Astrocyte of the cerebellum (primary cell): ENCODE measurements around the gene SERPINE1.
"Not testable (repeated sequence)": the region's sequence is repeated elsewhere in the genome, so short reads cannot be mapped to it uniquely, and the experiment has no call there.

Experiments
- DNase-seq: peaks from one replicate; pipeline ENCODE4 v3.0.0-alpha.2; 2011; ENCODE audit warnings: low read depth
- H3K4me3 ChIP-seq: 2 replicates; pipeline ENCODE4 v1.5.1; 2011; ENCODE audit warnings: mild to moderate bottlenecking, low read depth, low read length, moderate library complexity
- CTCF ChIP-seq: IDR thresholded peaks from 2 replicates; pipeline ENCODE4 v1.5.1; 2012; ENCODE audit warnings: low read length, low read depth, moderate library complexity, mild to moderate bottlenecking; ENCODE audit errors: missing control alignments
- in situ Hi-C: cut with HindIII; loops from 2 replicates; pipeline ENCODE4 v1.10.0; 2017; ENCODE audit warnings: low sequenced_read_pairs

The SERPINE1 gene

GRCh38 chr7:101127460-101128039, 646 bp downstream of the SERPINE1 start:
- DNase-seq, result no peak
- H3K4me3 ChIP-seq, result peak overlapping the region; percentile 61
- in situ Hi-C loops, result no loop called here
- no peak for TF ChIP-seq CTCF

DNA sequence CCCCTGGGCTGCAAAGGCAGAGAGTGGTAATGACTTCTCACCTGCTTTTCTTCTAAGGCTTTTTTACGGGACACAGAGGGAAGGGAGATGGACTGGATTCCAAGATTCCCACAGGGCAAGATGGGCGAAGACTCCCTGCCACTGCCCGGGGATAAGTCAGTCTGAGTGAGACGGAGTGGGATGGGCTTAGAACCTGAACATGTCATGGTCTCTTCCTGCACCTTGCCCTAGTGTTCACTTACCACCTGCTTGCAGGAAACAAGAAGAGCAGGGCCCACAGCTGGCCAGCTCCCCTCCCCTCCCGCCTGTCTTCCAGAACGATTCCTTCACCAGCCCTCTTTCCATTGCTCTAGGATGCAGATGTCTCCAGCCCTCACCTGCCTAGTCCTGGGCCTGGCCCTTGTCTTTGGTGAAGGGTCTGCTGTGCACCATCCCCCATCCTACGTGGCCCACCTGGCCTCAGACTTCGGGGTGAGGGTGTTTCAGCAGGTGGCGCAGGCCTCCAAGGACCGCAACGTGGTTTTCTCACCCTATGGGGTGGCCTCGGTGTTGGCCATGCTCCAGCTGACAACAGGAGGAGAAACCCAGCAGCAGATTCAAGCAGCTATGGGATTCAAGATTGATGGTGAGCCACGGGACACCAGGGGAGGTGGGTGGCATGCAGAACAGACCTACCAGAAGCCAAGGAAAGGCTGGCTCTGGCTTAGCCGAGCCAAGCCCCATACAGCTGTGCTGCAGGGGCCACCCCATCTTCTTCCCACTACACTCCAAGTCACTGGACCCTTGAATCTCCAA, 1.3 kb downstream of the SERPINE1 start:
- DNase-seq, result no peak
- peak overlapping the region; percentile 61 for H3K4me3 ChIP-seq
- no peak for TF ChIP-seq CTCF
- in situ Hi-C loops, result no loop called here

GRCh38 chr7:101129603-101130117, 2.8 kb downstream of the SERPINE1 start:
- DNase-seq, result no peak
- H3K4me3 ChIP-seq, result no peak overlapping the region
- in situ Hi-C loops, result no loop called here
- no peak for TF ChIP-seq CTCF

DNA sequence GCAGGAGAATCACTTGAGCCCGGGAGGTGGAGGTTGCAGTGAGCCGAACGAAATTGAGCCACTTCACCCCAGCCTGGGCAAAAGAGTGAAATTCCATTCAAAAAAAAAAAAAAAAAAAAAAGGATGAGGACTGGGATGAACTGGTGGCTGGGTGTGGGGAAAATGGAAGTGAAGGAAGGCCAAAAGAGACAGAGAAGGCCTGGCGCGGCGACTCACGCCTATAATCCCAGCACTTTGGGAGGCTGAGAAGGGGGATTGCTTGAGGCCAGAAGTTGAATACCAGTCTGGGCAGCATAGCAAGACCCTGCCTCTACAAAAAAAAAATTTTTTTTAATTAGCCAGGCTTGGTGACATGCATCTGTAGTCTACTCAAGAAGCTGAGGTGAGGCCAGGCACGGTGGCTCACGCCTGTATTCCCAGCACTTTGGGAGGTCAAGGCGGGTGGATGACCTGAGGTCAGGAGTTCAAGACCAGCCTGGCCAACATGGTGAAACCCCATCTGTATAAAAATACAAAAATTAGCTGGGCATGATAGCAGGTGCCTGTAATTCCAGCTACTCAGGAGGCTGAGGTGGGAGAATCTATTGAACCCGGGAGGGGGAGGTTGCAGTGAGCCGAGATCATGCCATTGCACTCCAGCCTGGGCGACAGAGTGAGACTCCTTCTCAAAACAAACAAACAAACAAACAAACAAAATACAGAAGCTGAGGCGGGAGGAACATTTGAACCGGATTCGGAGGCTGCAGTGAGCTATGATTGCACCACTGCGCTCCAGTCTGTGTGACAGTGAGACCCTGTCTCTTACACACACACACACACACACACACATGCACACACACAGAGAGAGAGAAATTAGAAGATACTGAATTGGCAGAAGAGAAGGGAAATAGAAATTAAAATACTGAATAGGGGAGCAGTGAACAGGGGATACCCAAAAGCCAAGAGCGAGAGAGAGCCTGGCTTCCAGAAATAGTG, 6.0 kb downstream of the SERPINE1 start:
- not testable (repeated sequence) for H3K4me3 ChIP-seq

GRCh38 chr7:101133621-101134398, 6.9 kb downstream of the SERPINE1 start:
- in situ Hi-C loops, result no loop called here
- no peak overlapping the region for H3K4me3 ChIP-seq
- TF ChIP-seq CTCF, result no peak
- no peak for DNase-seq

More for the DNA sequence above, 6.0 kb downstream of the SERPINE1 start:
- DNase-seq, in situ Hi-C loops: not testable (repeated sequence)

- in situ Hi-C loops, result no loop called here
Measured at GRCh38 chr7:101134399-101134980, 7.6 kb downstream of the SERPINE1 start.

More at GRCh38 chr7:101134399-101134980, 7.6 kb downstream of the SERPINE1 start:
- H3K4me3 ChIP-seq, result no peak overlapping the region
- DNase-seq, result no peak
- TF ChIP-seq CTCF, result no peak
